GM12892 (cell line): Measurements from ENCODE around the gene GNAI1.

Source experiments
- POLR2A ChIP-seq: IDR thresholded peaks from 2 replicates; pipeline ENCODE4 v1.6.1; 2011; ENCODE audit warnings: low read depth, low read length, control low read depth
- POLR2AphosphoS5 ChIP-seq: IDR thresholded peaks from 2 replicates; pipeline ENCODE4 v1.6.1; 2011; ENCODE audit warnings: low read depth, low read length, control low read depth

- no peak for TF ChIP-seq POLR2A
- no peak for TF ChIP-seq POLR2AphosphoS5
These were observed 64.4 kb downstream of the GNAI1 start for GRCh38 chr7:80199051-80199450.
